Effector CD4-positive, alpha-beta T cell (primary cell): ENCODE measurements around the gene RUBCNL.

Experiments
- DNase-seq: peaks from one replicate; pipeline ENCODE4 v3.0.0-alpha.2; 2020

The RUBCNL gene

DNA sequence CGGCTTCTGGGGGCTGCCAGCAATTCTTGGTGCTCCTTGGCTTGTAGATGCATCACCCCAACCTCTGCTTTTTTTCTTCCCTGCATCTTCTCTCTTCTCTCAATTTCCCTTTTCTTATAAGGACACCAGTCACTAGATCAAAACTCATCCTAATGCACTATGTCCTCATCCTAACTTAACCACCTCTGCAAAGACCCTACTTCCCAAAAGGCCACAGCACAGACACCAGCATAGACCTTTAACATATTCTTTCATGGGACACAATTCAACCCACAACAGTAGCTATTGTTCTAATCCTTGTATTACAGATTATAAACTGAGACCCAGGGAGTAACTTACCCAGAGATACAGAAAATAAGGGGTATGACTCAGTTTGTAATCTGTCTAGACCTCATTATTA, 47.0 kb downstream of the RUBCNL start:
- DNase-seq = no peak

DNA sequence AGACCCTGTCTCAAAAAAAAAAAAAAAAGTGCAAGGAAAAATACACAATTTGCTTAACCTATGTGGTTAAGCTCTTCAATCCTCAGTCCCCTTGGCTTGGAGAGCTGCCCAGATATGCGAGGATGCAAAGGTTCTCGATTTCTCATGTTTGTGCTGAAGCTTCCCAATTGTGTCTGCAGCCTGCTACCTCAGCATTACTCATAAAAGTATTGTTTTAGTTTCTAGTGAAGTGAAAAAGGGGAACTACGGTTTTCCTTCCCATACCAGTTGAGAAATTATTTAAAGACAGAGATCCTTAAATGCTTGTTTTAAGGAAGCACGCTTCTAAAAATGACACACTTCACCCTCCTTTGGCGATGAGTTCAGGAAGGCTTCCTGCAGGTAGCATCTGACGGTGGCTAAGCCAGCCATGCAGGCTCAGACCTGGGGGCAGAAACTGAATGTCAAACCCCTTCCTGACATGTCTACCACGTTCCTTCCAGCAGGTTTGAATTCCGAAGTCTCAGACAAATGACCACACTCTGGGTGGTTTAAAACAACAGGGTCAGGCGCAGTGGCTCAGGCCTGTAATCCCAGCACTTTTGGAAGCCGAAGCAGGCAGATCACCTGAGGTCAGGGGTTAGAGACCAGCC, 47.9 kb downstream of the RUBCNL start:
- DNase-seq = no peak

DNA sequence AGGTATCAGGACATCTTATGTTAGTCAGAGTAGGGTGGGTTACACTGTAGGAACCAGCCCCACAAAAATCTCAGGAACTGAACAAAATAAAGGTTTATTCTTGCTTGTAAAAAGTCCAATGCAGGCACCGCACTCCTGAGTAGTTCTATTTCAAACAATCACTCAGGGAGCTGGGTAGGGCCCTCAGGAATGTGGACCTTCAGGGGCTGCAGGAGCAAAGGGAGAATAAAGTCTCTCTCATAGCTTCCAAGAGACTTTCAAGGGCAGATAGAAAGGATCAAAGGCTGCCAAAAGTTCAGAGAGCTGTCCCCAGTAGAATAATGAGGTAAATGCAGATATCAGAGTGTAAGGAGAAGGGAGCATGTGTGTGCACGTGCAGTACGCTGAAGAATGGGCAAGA, 49.4 kb downstream of the RUBCNL start:
- DNase-seq = no peak

DNA sequence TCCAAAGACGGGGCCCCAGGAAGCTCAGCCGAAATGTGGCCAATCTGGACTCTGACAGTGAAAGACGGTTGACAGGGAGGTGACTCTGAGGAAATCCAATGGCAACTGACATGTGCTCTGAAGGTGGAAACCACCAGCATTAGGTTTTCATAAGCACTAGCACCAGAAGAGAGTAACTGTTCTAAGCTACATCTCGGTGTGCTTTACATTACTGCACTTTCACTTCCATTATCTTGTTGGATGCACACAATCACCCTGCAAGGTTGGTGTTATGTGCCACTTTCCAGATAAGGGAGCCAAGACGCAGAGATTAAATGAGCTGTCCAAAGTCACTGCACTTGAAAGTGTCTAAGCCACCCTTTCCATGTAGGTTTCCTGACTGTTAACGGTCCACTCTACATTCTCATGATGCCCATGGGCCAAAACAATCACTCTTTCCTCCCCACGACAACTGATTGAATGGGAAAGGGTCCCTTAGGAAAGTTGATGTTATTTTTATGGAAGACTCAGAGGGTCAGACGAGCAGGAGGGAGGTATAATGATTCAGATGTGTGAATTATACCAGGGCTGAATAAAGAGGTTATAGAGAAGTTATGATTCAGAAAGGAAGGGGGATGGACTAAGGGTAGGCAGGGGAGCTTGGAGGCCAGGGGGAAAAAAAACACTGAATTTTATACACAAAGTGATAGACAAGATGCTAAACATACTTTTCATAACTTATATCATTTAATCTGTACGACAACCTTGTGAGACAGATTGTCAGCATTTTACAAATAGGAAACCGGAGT, 52.8 kb downstream of the RUBCNL start:
- DNase-seq = no peak

DNA sequence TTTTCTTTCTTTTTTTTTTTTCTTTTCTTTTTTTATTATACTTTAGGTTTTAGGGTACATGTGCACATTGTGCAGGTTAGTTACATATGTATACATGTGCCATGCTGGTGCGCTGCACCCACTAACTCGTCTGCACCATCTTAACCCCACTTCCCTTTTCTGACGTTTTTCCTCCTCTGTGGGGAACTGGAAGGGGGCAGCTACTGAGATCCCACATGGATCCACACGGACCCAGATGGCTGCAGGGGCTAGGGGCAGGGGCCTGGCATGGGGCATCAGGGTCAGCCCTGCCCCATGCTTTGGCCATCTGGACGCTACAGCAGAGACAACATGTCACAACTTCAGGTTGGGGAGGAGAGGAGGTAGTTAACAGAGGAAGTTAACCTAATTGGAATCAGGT, 54.3 kb downstream of the RUBCNL start:
- DNase-seq = no peak

DNA sequence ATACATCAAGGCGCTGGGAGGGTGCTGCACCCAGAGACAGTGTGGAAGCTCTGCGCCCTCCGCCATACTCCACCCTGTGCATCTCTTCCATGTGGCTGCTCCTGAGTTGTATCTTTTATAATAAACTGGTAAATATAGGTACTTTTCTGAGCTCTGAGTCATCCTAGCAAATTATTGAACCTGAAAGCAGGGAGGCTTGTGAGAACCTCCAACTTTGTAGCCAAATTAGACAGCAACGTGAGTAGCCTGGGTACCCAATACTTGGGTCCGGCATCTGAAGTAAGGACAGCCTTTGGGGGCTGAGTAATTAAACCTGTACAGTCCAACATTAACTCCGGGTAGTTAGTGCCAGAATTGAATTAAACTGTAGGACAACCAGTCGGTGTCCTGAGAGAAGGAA, 57.4 kb downstream of the RUBCNL start:
- no peak for DNase-seq

DNA sequence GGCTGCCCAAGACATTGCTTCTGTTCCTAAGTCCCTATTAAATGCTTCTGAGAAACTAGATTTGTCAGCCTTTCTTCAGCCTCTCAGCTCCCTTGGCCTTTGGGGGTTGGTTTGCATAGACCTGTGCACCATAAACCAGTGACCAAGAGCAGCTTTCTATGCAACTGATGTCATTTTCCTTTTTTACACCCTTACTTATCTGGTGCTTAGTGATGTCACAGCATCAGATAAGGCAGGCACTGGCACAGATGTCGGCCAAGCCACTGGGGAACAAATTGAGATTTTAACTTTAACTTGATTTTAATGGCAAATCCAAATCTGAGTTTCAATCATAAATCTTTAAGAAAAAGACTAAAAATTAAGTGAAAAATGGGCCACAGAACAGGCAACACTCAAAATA, 59.8 kb downstream of the RUBCNL start:
- DNase-seq = no peak

DNA sequence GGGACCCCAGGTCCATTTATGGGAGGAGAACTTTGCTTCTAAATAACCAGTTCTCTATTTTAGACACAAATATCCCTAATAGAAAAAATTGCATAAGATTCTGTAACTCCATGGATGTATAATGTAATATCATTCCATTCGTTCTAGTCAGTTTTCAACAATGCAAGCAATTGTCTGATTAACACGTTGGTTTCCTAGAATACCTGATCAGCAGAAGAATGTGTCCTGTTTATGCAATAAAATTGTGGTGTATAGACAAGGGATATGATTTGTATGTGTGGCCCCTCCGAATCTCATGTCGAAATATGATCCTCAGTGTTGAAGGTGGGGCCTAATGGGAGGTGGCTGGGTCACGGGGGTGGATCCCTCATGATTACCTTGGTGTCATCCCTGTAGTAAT, 62.1 kb downstream of the RUBCNL start:
- no peak for DNase-seq

DNA sequence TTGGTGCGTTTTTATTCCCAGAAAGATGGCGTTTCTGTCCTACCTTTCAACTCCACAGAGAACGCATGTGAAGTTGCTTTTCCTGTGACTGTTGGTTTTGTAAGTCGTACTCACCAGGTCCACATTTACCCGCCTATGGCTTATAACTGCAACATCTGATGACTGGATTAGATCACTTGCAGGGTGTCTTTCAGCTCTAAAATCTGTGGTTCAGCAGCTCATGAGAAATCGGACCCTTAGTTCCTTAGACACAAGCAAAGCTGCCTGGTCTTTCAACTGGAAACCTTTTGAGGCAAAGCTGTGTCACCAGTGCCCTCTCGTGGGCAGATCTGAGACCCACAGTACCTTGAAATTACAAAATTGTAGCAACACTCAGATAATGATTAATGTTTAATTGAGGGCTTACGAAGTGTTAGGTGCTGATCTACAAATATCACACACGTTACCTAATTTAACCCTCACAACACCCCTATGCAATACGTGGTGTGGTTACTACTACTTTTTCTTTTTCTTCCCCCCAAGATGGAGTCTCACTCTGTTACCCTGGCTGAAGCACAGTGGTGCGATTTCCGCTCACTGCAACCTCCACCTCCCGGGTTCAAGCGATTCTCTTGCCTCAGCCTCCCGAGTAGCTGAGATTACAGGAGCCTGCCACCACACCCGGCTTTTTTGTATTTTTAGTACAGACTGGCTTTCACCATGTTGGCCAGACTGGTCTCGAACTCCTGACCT, 65.4 kb downstream of the RUBCNL start:
- peak; percentile 55 for DNase-seq

DNA sequence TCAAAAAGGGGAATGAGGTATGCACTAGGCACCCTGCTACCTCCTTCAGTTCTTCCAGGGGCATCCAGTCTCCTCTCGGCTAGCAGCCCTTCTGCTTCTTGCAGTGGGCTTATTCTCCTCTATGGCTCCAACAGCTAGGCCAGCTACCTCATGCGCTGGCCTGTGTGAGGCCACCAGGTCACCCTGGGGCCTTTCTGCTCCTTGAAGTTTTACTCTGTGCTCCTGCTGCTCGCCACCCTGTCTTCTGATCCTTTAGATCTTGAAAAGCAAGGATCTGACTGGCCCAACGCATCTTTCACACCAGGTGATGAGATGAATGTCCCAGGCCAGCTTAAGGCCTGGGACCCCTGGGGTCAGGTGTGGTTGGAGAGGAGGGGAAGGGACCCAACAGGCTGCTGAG, 66.2 kb downstream of the RUBCNL start:
- no peak for DNase-seq

DNA sequence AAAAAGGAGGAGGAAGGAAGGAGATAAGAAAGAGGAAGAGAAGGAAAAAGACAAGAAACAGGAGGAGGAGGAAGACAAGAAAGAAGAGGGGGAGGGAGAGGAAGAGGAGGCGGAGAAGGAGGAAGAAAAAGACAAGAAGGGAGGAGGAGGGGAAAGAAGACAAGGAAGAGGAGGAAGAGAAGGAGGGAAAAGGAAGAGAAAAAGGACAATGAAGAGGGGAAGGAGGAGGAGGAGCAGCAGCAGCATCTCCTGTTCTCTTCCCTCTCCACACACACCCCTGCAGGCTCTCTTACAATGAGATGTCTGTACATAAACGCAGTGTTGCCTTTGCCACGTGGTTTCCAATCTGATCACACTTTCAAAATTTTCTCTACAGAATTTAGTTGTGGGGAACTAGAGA, 66.6 kb downstream of the RUBCNL start:
- no peak for DNase-seq

DNA sequence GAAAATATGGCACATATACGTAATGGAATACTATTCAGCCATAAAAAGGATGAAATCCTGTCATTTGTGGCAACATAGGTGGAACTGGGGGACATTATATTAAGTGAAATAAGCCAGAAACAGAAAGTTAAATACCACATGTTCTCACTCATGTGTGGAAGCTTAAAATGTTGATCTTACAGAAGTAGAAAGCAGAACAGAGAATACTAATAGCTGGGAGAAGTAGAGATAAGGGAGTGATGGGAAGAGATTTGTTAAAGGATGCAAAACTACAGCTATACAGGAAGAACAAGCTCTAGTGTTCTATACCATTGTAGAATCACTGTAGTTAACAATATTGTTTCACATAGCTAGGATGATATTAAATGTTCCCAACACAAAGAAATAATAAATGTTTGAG, 68.1 kb downstream of the RUBCNL start:
- no peak for DNase-seq

DNA sequence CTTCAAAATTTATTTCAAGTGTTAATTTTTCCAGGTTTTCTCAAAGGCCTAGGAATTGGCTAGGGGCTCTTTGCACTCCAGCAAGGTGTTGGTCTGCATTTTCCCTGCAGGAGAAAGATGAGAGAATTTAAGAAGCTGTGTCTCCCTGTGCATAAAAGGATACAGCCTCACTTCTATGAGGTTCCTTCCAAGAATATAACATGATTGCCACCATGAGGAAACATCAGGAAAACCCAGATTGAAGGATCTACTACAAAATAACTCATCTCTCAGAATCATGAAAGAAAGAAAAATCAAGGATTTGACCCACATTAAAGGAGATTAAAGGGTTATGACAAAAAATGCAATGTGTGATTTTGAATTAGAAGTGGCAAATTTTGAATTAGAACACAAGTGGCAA, 69.9 kb downstream of the RUBCNL start:
- no peak for DNase-seq

DNA sequence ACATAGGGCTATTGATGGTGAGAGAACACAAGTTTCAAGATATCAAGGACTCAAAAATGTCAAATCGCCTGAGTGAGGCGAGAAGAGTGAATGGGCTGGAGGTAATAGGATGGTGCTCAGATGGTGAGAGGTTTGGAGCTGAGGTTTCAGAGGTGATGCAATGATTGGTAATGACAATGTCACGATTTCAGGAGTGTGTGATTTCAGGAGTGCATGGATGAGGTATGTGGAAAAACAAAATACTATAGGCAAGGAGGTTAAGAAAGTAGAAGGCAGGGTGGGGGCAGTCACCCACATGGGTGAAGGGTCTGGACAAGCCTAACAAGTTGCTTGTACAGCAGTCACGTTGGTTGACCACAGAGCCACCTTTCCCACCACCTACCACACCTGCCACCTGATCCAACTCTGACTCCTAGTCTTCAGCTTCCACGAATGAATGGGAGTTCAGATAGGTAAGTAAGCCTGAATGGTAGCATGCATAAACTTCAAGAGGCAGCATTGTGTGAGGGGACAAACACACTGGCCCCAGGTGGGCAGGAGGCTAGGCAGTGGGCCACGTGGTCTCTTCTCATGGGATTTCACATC, 71.5 kb downstream of the RUBCNL start:
- no peak for DNase-seq

DNA sequence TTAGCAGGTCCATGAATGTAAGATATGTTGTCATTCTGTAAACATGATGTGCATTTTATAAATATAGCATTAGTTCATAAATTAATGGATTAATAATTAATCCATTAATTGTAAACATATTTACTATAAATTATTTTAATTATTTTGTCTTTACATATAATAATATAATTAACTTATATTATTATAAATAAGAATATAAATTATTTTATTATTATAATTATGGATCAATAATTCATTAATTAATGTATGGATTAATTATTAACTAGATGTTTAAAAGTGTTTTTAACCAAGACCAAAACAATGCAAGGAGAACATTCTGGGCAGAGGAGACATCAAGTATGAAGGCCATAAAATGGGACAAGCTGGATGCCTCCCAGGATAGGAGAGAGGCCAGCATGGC, 72.0 kb downstream of the RUBCNL start:
- no peak for DNase-seq

DNA sequence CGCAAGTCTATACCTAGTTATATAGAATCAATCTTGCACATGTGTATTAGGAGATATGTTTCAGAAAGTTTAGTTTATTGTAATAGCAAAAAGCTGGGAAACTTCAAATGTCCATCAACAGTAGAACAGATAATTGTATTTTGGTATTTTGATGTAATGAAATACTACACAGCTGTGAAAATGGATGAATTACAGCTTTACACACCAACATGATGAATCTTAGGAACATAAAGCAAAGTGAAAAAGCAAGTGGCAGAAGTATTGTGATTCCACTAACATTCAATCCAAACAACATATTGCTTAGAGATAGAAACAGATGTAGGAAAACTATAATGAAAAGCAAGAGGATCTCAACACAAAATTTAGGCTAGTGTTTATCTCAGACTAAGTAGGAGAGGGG, 72.5 kb downstream of the RUBCNL start:
- DNase-seq = no peak

DNA sequence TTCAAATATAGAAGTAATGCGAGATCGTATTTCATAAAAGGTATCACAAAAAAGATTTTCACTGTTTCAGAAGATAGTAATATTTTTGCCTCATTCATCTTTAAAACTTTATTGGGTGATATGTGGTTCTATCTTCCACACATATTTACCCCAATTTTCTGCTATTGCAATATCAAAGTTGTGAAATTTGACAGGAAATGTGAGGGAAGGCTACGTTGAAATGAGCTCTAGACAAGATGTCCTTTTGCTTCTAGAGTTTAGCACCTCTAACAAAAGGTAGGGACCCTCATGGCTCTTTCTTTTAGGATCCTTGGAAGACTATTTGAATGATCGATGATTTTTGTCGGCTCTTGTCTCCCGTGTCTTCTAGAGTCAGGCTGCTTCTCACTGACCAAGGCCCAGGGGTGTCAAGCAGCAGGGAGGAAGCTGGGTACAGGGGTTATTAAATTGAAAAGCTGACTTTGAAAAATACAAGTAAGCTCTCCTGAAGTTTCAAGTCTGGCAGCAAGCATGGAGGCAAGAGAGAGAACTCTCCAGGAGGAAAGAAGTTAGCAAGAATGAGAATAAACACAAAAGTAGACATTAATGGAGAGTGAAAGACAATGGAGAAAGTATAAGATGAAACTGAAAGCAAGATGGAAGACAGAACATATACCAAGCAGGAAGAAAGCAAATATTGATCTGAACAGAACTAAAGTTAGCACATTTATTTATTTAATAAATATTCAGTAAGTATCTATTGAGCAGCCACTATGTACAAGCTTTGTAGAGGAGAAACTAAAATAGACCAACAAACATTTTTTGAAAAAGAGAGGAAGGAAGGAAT, 73.4 kb downstream of the RUBCNL start:
- no peak for DNase-seq

DNA sequence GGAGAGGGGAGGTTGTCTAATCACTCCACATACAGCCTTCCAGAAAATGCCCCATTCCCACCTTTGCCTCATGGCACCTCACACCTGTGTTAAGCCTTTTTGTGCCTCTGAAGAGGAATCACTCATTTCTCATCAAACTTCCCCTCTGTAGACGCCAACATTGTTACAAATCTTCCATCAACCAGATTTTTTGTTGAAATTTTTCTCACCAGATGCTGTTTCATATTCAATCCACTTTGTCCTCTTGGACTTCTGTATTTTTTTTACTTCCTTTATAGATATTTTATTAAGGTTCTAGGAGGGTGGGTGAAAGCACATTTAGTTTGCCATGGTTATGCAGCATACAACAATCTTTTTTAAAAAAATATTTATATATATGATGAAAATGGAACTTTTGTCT, 74.0 kb downstream of the RUBCNL start:
- DNase-seq = no peak

DNA sequence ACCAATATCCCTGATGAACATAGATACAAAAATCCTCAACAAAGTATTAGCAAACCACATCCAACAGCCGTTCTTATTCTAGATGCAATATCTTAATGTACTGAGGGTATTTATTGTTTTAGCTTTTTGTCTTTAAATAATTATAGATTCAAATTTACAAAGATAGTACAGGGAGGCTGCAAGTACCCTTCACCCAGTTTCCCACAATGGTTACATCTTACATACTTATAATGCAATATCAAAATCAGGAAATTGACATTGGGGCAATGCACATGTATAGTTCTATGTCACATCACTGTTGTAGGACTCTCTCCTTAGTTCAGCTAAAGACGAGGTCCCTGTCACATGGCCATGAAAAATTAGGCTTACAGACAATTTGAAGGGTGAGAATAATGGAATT, 75.8 kb downstream of the RUBCNL start:
- no peak for DNase-seq

DNA sequence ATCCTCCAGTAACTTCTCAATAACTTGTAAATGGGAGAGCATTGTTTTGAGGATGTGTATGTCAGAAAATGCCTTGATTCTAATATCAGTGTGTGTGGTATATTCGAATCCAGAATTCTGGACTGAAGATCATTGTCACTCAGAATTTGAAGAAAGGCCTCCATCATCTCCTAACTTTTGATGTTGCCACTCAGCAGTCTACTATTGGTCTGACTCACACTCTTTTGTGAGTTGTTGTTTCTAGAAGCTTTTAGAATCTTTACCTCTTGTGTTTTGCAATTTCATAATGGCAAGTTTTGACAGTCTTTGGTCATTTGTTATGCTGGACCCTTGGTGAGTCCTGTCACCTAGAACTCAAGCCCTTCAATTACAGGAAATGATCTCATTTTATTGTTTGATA, 77.0 kb downstream of the RUBCNL start:
- DNase-seq = no peak

DNA sequence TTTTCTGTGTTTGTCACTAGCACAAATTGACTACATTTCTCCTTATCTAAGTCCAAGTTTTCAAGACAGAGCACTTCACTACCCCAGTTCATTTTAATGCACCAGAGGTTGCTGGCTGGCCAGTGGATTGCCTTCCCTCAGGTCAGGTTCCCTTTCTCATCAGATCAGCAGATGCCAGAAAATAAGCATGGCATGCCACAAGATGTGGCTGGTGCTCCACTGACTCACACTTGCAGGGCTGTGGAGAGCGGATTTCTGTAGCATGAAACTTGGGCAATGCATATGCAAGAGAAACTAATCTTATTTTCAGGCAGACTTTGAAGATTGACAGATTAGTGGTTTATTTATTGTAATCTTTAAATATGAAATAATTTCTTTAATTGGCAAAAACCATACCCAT, 79.5 kb downstream of the RUBCNL start:
- DNase-seq = no peak

DNA sequence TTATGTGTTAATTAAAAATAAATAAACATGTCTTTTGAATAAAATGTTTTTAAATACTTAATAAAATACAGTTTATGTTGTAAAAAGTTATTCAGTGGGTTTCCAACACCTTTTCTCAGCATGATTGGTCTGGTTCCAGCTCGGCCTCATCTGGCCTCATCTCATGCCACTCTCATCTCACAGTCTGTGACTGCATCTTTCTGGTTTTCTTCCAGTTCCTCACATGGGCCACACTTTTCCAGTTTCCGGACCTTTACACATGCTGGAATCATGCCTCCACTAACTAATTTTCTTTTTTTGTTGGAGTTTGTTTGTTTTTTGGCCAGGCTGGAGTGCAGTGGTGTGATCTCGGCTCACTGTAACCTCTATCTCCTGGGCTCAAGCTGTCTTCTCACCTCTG, 82.5 kb downstream of the RUBCNL start:
- no peak for DNase-seq
